Activated CD8-positive, alpha-beta memory T cell treated with anti-CD3 and anti-CD28 coated beads, Interleukin-2, amount 50 U/mL, for 4 hours (primary cell): ENCODE data around the gene SPTBN1.

Experiments used
- DNase-seq: peaks from one replicate; pipeline ENCODE4 v3.0.0-alpha.2; 2020

SPTBN1 gene

GRCh38 chr2:54455563-54456361 lies at the start of gene SPTBN1:
Gene SPTBN1 (plus strand): TSS chr2:54456327. CDS start chr2:54526419, 70,092 bp downstream.
- peak; percentile 18 for DNase-seq

GRCh38 chr2:54407693-54408092 lies 48.4 kb upstream of the SPTBN1 start:
- no peak for DNase-seq

GRCh38 chr2:54408288-54408687 lies 47.8 kb upstream of the SPTBN1 start:
- DNase-seq, result no peak

- no peak for DNase-seq
Observed at GRCh38 chr2:54409752-54410151, 46.4 kb upstream of the SPTBN1 start.

GRCh38 chr2:54411801-54412354 lies 44.2 kb upstream of the SPTBN1 start:
- no peak for DNase-seq

GRCh38 chr2:54416166-54416813 lies 39.8 kb upstream of the SPTBN1 start:
- no peak for DNase-seq

GRCh38 chr2:54416938-54417337 lies 39.2 kb upstream of the SPTBN1 start:
- DNase-seq, result no peak

GRCh38 chr2:54417577-54417976 lies 38.5 kb upstream of the SPTBN1 start:
- no peak for DNase-seq

- no peak for DNase-seq
Observed at GRCh38 chr2:54419388-54419787, 36.7 kb upstream of the SPTBN1 start.

- no peak for DNase-seq
Observed at GRCh38 chr2:54419855-54420523, 36.1 kb upstream of the SPTBN1 start.

- DNase-seq, result no peak
Observed at GRCh38 chr2:54420524-54421172, 35.5 kb upstream of the SPTBN1 start.

- peak; percentile 22 for DNase-seq
Observed at GRCh38 chr2:54422072-54422581, 34.0 kb upstream of the SPTBN1 start.

GRCh38 chr2:54423213-54423612 lies 32.9 kb upstream of the SPTBN1 start:
- DNase-seq, result no peak

GRCh38 chr2:54424555-54425163 lies 31.5 kb upstream of the SPTBN1 start:
- DNase-seq, result no peak

- no peak for DNase-seq
Observed at GRCh38 chr2:54428108-54428831, 27.9 kb upstream of the SPTBN1 start.

- DNase-seq, result no peak
Observed at GRCh38 chr2:54429054-54429453, 27.1 kb upstream of the SPTBN1 start.

GRCh38 chr2:54429811-54430551 lies 26.1 kb upstream of the SPTBN1 start:
- no peak for DNase-seq

- no peak for DNase-seq
Observed at GRCh38 chr2:54430649-54431048, 25.5 kb upstream of the SPTBN1 start.

- no peak for DNase-seq
Observed at GRCh38 chr2:54432251-54433015, 23.7 kb upstream of the SPTBN1 start.

GRCh38 chr2:54434229-54434628 lies 21.9 kb upstream of the SPTBN1 start:
- no peak for DNase-seq
